H9 (cell line): Measurements from ENCODE around the gene PPARG. TPM values are rescaled to one million over a fixed set of nuclear protein-coding genes. Genes with fewer than 3 reads are reported as not detected.

ENCODE experiments used
- DNase-seq: peaks from one replicate; pipeline ENCODE4 v3.0.0-alpha.2; 2017
- H2AFZ ChIP-seq: one replicate; pipeline ENCODE4 v1.6.1; 2013; ENCODE audit warnings: mild to moderate bottlenecking, low read length, control low read depth, moderate library complexity
- H2AK5ac ChIP-seq: 2 replicates; pipeline ENCODE4 v1.6.1; 2013; ENCODE audit warnings: low read length, control low read depth, mixed read lengths; ENCODE audit not compliant: insufficient read length
- H2BK120ac ChIP-seq: one replicate; pipeline ENCODE4 v1.6.1; 2013; ENCODE audit warnings: low read depth, mild to moderate bottlenecking, low read length, control low read depth, inconsistent platforms; ENCODE audit not compliant: poor library complexity, severe bottlenecking
- H2BK12ac ChIP-seq: 2 replicates; pipeline ENCODE4 v1.6.1; 2013; ENCODE audit warnings: low read length, control low read depth, mixed read lengths, low read depth; ENCODE audit not compliant: insufficient read length
- H2BK15ac ChIP-seq: 2 replicates; pipeline ENCODE4 v1.6.1; 2013; ENCODE audit warnings: low read depth, low read length, control low read depth
- H2BK20ac ChIP-seq: one replicate; pipeline ENCODE4 v1.6.1; 2013; ENCODE audit warnings: low read depth, mild to moderate bottlenecking, low read length, control low read depth, inconsistent platforms; ENCODE audit not compliant: poor library complexity, severe bottlenecking
- H2BK5ac ChIP-seq: 2 replicates; pipeline ENCODE4 v1.6.1; 2013; ENCODE audit warnings: low read length, control low read depth, mixed read lengths; ENCODE audit not compliant: insufficient read length
- H3K14ac ChIP-seq: 2 replicates; pipeline ENCODE4 v1.6.1; 2013; ENCODE audit warnings: low read length, control low read depth; ENCODE audit not compliant: insufficient read depth
- H3K18ac ChIP-seq: 2 replicates; pipeline ENCODE4 v1.6.1; 2013; ENCODE audit warnings: low read depth, mild to moderate bottlenecking, mixed read lengths, low read length, control low read depth; ENCODE audit not compliant: insufficient read length
- H3K23ac ChIP-seq: 2 replicates; pipeline ENCODE4 v1.6.1; 2013; ENCODE audit warnings: low read length, control low read depth, mixed read lengths, low read depth; ENCODE audit not compliant: insufficient read length
- H3K23me2 ChIP-seq: 2 replicates; pipeline ENCODE4 v1.6.1; 2013; ENCODE audit warnings: low read depth, mild to moderate bottlenecking, mixed read lengths, low read length, control low read depth; ENCODE audit not compliant: insufficient read length, poor library complexity, severe bottlenecking
- H3K27ac ChIP-seq: 2 replicates; pipeline ENCODE4 v1.5.1; 2013; ENCODE audit warnings: low read length, control low read depth, mixed read lengths, low read depth; ENCODE audit not compliant: insufficient read length
- H3K27me3 ChIP-seq: 2 replicates; pipeline ENCODE4 v1.6.1; 2013; ENCODE audit warnings: low read length, control low read depth, inconsistent platforms; ENCODE audit not compliant: insufficient read depth
- H3K4ac ChIP-seq: 2 replicates; pipeline ENCODE4 v1.6.1; 2013; ENCODE audit warnings: low read depth, mild to moderate bottlenecking, control low read depth, inconsistent platforms, low read length, moderate library complexity
- H3K4me1 ChIP-seq: 2 replicates; pipeline ENCODE4 v1.6.1; 2013; ENCODE audit warnings: low read length, control low read depth, inconsistent platforms; ENCODE audit not compliant: insufficient read depth
- H3K4me2 ChIP-seq: 2 replicates; pipeline ENCODE4 v1.6.1; 2013; ENCODE audit warnings: low read length, control low read depth, mixed read lengths; ENCODE audit not compliant: insufficient read length, insufficient read depth
- H3K56ac ChIP-seq: 2 replicates; pipeline ENCODE4 v1.6.1; 2013; ENCODE audit warnings: low read depth, mild to moderate bottlenecking, mixed read lengths, low read length, control low read depth; ENCODE audit not compliant: insufficient read length
- H3K79me1 ChIP-seq: 2 replicates; pipeline ENCODE4 v1.6.1; 2013; ENCODE audit warnings: low read depth, mild to moderate bottlenecking, moderate library complexity, low read length, control low read depth, inconsistent platforms; ENCODE audit not compliant: insufficient read depth, poor library complexity, severe bottlenecking
- H3K79me2 ChIP-seq: 2 replicates; pipeline ENCODE4 v1.6.1; 2013; ENCODE audit warnings: low read length, control low read depth, inconsistent platforms; ENCODE audit not compliant: insufficient read depth
- H3K9ac ChIP-seq: 2 replicates; pipeline ENCODE4 v1.6.1; 2013; ENCODE audit warnings: low read length, control low read depth, mixed read lengths; ENCODE audit not compliant: insufficient read length; ENCODE audit errors: extremely low read depth
- H3K9me3 ChIP-seq: one replicate; pipeline ENCODE4 v1.6.1; 2013; ENCODE audit warnings: low read depth, low read length, inconsistent platforms; ENCODE audit not compliant: control insufficient read depth
- H3T11ph ChIP-seq: one replicate; pipeline ENCODE4 v1.6.1; 2013; ENCODE audit warnings: mild to moderate bottlenecking, low read length, control low read depth, inconsistent platforms
- H4K20me1 ChIP-seq: one replicate; pipeline ENCODE4 v1.6.1; 2013; ENCODE audit not compliant: control insufficient read depth, insufficient read length, insufficient read depth
- H4K5ac ChIP-seq: 2 replicates; pipeline ENCODE4 v1.6.1; 2013; ENCODE audit warnings: low read depth, mild to moderate bottlenecking, mixed read lengths, low read length, control low read depth; ENCODE audit not compliant: insufficient read length
- H4K8ac ChIP-seq: replicated peaks from 2 replicates; pipeline ENCODE4 v1.6.1; 2013; ENCODE audit warnings: low read length, control low read depth, mixed read lengths, low read depth; ENCODE audit not compliant: insufficient read length
- H4K91ac ChIP-seq: 2 replicates; pipeline ENCODE4 v1.6.1; 2013; ENCODE audit warnings: low read depth, mild to moderate bottlenecking, moderate library complexity, mixed read lengths, low read length, control low read depth; ENCODE audit not compliant: insufficient read length
- H3K27ac Mint-ChIP-seq, 3 experiments: 2 replicates in 2 of 3; 3 replicates in 1 of 3; pipeline ENCODE4 v1.8.0; 2020 to 2021; ENCODE audit warnings: mixed read lengths in 3 of 3, mild to moderate bottlenecking in 1 of 3, moderate library complexity in 1 of 3
- H3K27me3 Mint-ChIP-seq: 2 replicates; pipeline ENCODE4 v1.8.0; 2021; ENCODE audit warnings: low read depth, mild to moderate bottlenecking, moderate library complexity, mixed read lengths
- H3K36me3 Mint-ChIP-seq, 3 experiments: 2 replicates in 2 of 3; 3 replicates in 1 of 3; pipeline ENCODE4 v1.8.0; 2020 to 2021; ENCODE audit warnings: low read depth in 3 of 3, mixed read lengths in 3 of 3; ENCODE audit not compliant: insufficient read depth in 1 of 3
- H3K4me1 Mint-ChIP-seq, 2 experiments: 2 replicates each; pipeline ENCODE4 v1.8.0; 2020; ENCODE audit warnings: mixed read lengths in 2 of 2
- H3K4me3 Mint-ChIP-seq, 2 experiments: 2 replicates in 1 of 2; 3 replicates in 1 of 2; pipeline ENCODE4 v1.8.0; 2020 to 2021; ENCODE audit warnings: mild to moderate bottlenecking in 2 of 2, mixed read lengths in 2 of 2, moderate library complexity in 1 of 2
- H3K9me3 Mint-ChIP-seq, 2 experiments: 2 replicates in 1 of 2; 3 replicates in 1 of 2; pipeline ENCODE4 v1.8.0; 2020; ENCODE audit warnings: mild to moderate bottlenecking in 2 of 2, mixed read lengths in 2 of 2, moderate library complexity in 1 of 2
- WGBS: extraction: QIAGEN DNeasy Blood & Tissue Kit; methylation state at CpG from one replicate; pipeline ENCODE4 v1.1.7; 2013; ENCODE audit warnings: missing lambda C conversion rate, low lambda C conversion rate, mixed read lengths; ENCODE audit not compliant: insufficient read length; ENCODE audit errors: extremely low coverage; 5-methylcytosine and 5-hydroxymethylcytosine counted together
- total RNA-seq: library from RNA; stranded (reverse); gene quantifications from 2 replicates; pipeline ENCODE4 v1.2.1, GENCODE V29; 2021
- TF ChIP-seq, protein P1 (sequence below): fragments of 200-600 bp; sonication (generic); conservative IDR thresholded peaks from 3 replicates; pipeline ENCODE4 v1.8.0; 2021; ENCODE audit warnings: antibody characterized with exemption, mild to moderate bottlenecking

PPARG gene
- total RNA-seq, 1 experiment from 2014 or later: 0.42 TPM

- no CpG with 5 or more reads among the region's 3 CpGs for WGBS
These were observed 78.5 kb downstream of the PPARG start for GRCh38 chr3:12367346-12367745.

More at GRCh38 chr3:12367346-12367745, 78.5 kb downstream of the PPARG start:
- no peak overlapping the region for H4K91ac ChIP-seq
- H3K18ac ChIP-seq: no peak overlapping the region
- H3K79me2 ChIP-seq: no peaks in the 10 kb centered on the region
- no peak overlapping the region for H2AFZ ChIP-seq
- no peak overlapping the region for H3K4ac ChIP-seq
- H4K8ac ChIP-seq: no peak overlapping the region
- H3T11ph ChIP-seq: no peak overlapping the region
- H3K27ac ChIP-seq: no peak overlapping the region
- H3K9ac ChIP-seq: no peak overlapping the region
- no peak overlapping the region for H4K5ac ChIP-seq
- no peak overlapping the region for H3K23ac ChIP-seq
- H3K56ac ChIP-seq: no peak overlapping the region
- no peak overlapping the region for H2BK20ac ChIP-seq
- no peaks in the 10 kb centered on the region for H3K4me1 ChIP-seq
- no peak overlapping the region for H2AK5ac ChIP-seq
- no peak overlapping the region for H2BK5ac ChIP-seq
- H3K4me1 Mint-ChIP-seq: no peaks in the 10 kb centered on the region
- H3K27me3 Mint-ChIP-seq: no peaks in the 10 kb centered on the region
- no peak overlapping the region for H2BK120ac ChIP-seq
- no peak overlapping the region for H3K4me3 Mint-ChIP-seq
- TF ChIP-seq, protein P1, sequence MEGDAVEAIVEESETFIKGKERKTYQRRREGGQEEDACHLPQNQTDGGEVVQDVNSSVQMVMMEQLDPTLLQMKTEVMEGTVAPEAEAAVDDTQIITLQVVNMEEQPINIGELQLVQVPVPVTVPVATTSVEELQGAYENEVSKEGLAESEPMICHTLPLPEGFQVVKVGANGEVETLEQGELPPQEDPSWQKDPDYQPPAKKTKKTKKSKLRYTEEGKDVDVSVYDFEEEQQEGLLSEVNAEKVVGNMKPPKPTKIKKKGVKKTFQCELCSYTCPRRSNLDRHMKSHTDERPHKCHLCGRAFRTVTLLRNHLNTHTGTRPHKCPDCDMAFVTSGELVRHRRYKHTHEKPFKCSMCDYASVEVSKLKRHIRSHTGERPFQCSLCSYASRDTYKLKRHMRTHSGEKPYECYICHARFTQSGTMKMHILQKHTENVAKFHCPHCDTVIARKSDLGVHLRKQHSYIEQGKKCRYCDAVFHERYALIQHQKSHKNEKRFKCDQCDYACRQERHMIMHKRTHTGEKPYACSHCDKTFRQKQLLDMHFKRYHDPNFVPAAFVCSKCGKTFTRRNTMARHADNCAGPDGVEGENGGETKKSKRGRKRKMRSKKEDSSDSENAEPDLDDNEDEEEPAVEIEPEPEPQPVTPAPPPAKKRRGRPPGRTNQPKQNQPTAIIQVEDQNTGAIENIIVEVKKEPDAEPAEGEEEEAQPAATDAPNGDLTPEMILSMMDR: no peak
- no peaks in the 10 kb centered on the region for H3K9me3 ChIP-seq
- H4K20me1 ChIP-seq: no peaks in the 10 kb centered on the region
- no peak overlapping the region for H2BK15ac ChIP-seq
- no peaks in the 10 kb centered on the region for H3K23me2 ChIP-seq
- H3K4me2 ChIP-seq: no peak overlapping the region
- H3K79me1 ChIP-seq: no peaks in the 10 kb centered on the region
- H3K27me3 ChIP-seq: no peaks in the 10 kb centered on the region
- no peak overlapping the region for H3K27ac Mint-ChIP-seq
- peaks cover 0 to 6% (median 0%) of the 10 kb centered on the region in 3 experiments; a peak in 1 of 7 replicates for H3K36me3 Mint-ChIP-seq
- H3K14ac ChIP-seq: no peak overlapping the region
- H2BK12ac ChIP-seq: no peak overlapping the region
- H3K9me3 Mint-ChIP-seq: peaks cover 4 to 8% of the 10 kb centered on the region in 2 experiments; a peak in 3 of 5 replicates
- DNase-seq: no peak
